Fibroblast of upper back skin (primary cell): ENCODE results near the gene PLEKHA6.
A peak's percentile ranks its signal among the peaks of the same experiment; 100 is the strongest.

Experiments
- DNase-seq: peaks from one replicate; pipeline ENCODE4 v3.0.0-alpha.2; 2013

Gene PLEKHA6

GRCh38 chr1:204353213-204353910 lies 6.4 kb downstream of the PLEKHA6 start:
- no peak for DNase-seq

- DNase-seq = peak; percentile 68
Measured at GRCh38 chr1:204350857-204351573, 8.7 kb downstream of the PLEKHA6 start.

GRCh38 chr1:204350312-204350711 lies 9.4 kb downstream of the PLEKHA6 start:
- DNase-seq = no peak

GRCh38 chr1:204349602-204350001 lies 10.1 kb downstream of the PLEKHA6 start:
- no peak for DNase-seq

GRCh38 chr1:204348722-204349121 lies 11.0 kb downstream of the PLEKHA6 start:
- DNase-seq = peak; percentile 44

GRCh38 chr1:204348242-204348641 lies 11.5 kb downstream of the PLEKHA6 start:
- no peak for DNase-seq

GRCh38 chr1:204345941-204346645 lies 13.6 kb downstream of the PLEKHA6 start:
- no peak for DNase-seq

- no peak for DNase-seq
Measured at GRCh38 chr1:204345438-204345841, 14.3 kb downstream of the PLEKHA6 start.

- peak; percentile 31 for DNase-seq
Measured at GRCh38 chr1:204344665-204345355, 14.9 kb downstream of the PLEKHA6 start.

GRCh38 chr1:204343802-204344201 lies 15.9 kb downstream of the PLEKHA6 start:
- DNase-seq = no peak

- DNase-seq = no peak
Measured at GRCh38 chr1:204343247-204343646, 16.5 kb downstream of the PLEKHA6 start.

GRCh38 chr1:204342310-204342709 lies 17.4 kb downstream of the PLEKHA6 start:
- DNase-seq = no peak

- peak; percentile 79 for DNase-seq
Measured at GRCh38 chr1:204341380-204341779, 18.3 kb downstream of the PLEKHA6 start.

GRCh38 chr1:204340081-204340889 lies 19.4 kb downstream of the PLEKHA6 start:
- no peak for DNase-seq

GRCh38 chr1:204339541-204339940 lies 20.2 kb downstream of the PLEKHA6 start:
- no peak for DNase-seq

GRCh38 chr1:204338997-204339396 lies 20.7 kb downstream of the PLEKHA6 start:
- no peak for DNase-seq

- DNase-seq = no peak
Measured at GRCh38 chr1:204338360-204338759, 21.4 kb downstream of the PLEKHA6 start.

- DNase-seq = no peak
Measured at GRCh38 chr1:204337583-204337982, 22.1 kb downstream of the PLEKHA6 start.

- DNase-seq = no peak
Measured at GRCh38 chr1:204337036-204337429, 22.7 kb downstream of the PLEKHA6 start.

GRCh38 chr1:204336421-204337035 lies 23.2 kb downstream of the PLEKHA6 start:
- peak; percentile 22 for DNase-seq

- no peak for DNase-seq
Measured at GRCh38 chr1:204335533-204335932, 24.2 kb downstream of the PLEKHA6 start.

- DNase-seq = peak; percentile 26
Measured at GRCh38 chr1:204335085-204335484, 24.6 kb downstream of the PLEKHA6 start.
